Astrocyte of the cerebellum (primary cell): Measurements from ENCODE around the gene SLCO2A1.
A peak's percentile ranks its signal among the peaks of the same experiment; 100 is the strongest.

Source experiments
- DNase-seq: peaks from one replicate; pipeline ENCODE4 v3.0.0-alpha.2; 2011; ENCODE audit warnings: low read depth
- H3K4me3 ChIP-seq: 2 replicates; pipeline ENCODE4 v1.5.1; 2011; ENCODE audit warnings: mild to moderate bottlenecking, low read depth, low read length, moderate library complexity
- CTCF ChIP-seq: IDR thresholded peaks from 2 replicates; pipeline ENCODE4 v1.5.1; 2012; ENCODE audit warnings: low read length, low read depth, moderate library complexity, mild to moderate bottlenecking; ENCODE audit errors: missing control alignments
- in situ Hi-C: cut with HindIII; loops from 2 replicates; pipeline ENCODE4 v1.10.0; 2017; ENCODE audit warnings: low sequenced_read_pairs

SLCO2A1 gene

GRCh38 chr3:133987948-133988484 is 41.7 kb downstream of the SLCO2A1 start:
- in situ Hi-C loops: no loop called here
- TF ChIP-seq CTCF: no peak

DNA sequence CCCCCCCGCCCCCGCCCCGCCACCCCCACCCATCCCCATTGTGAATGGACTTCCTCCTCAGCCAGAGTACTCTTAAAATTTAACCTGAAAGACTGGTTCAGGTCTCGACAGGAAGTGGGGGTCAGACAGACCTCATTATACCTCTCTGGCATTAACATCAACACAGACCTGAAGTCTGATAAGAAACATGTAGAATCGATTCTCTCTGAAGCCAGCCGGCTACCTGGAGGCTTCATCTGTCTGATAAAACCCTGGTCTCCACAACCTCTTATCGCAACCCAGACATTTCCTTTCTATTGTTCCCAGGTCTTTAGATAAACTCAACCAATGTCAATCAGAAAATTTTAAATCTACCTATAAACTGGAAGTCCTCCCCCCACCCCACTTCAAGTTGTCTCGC is 42.6 kb downstream of the SLCO2A1 start:
- in situ Hi-C loops: no loop called here
- DNase-seq: no peak
- H3K4me3 ChIP-seq: no peak overlapping the region
- TF ChIP-seq CTCF: no peak

More at GRCh38 chr3:133987948-133988484, 41.7 kb downstream of the SLCO2A1 start:
- H3K4me3 ChIP-seq: no peak overlapping the region
- DNase-seq: no peak

GRCh38 chr3:133986311-133986710 is 43.4 kb downstream of the SLCO2A1 start:
- TF ChIP-seq CTCF: no peak
- in situ Hi-C loops: no loop called here
- no peak for DNase-seq
- no peak overlapping the region for H3K4me3 ChIP-seq

GRCh38 chr3:133984975-133985374 is 44.8 kb downstream of the SLCO2A1 start:
- in situ Hi-C loops: no loop called here
- TF ChIP-seq CTCF: no peak
- no peak overlapping the region for H3K4me3 ChIP-seq
- no peak for DNase-seq

- no peak for TF ChIP-seq CTCF
- in situ Hi-C loops: no loop called here
- DNase-seq: no peak
- H3K4me3 ChIP-seq: no peak overlapping the region
Measured at GRCh38 chr3:133983576-133984560, 45.9 kb downstream of the SLCO2A1 start.

DNA sequence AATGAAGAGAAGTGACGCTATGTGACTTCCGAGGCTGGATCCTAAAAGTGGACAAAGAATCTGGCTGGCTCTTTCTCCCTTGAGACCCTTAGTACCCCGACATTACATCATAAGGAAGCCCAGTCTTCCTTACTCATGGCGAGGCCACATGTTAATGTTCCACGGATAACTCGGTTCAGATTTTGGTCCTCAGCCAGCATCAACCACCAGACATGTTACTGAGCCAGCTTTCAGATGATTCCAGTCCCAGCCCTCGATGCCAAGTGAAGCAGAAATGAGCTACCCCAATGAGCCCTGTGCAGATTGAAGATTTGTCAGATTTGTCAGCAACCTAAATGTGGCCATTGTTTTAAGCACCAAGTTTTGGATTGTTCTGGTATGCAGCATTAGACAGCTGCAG is 46.6 kb downstream of the SLCO2A1 start:
- H3K4me3 ChIP-seq: no peak overlapping the region
- in situ Hi-C loops: no loop called here
- no peak for TF ChIP-seq CTCF
- peak; percentile 61 for DNase-seq
